Right atrium auricular region (tissue), 2 donors: ENCODE measurements around the gene NPSR1. TPM values are rescaled to one million over a fixed set of nuclear protein-coding genes. Genes with fewer than 3 reads are reported as not detected.

Experiments used
- DNase-seq: peaks from one replicate; pipeline ENCODE4 v3.0.0-alpha.2; 2019; ENCODE audit warnings: low spot score
- H3K27ac ChIP-seq, 2 donors: fragments of 200-600 bp; sonication (generic); 1 replicate in 1 of 2; 2 replicates in 1 of 2; pipeline ENCODE4 v1.5.1; 2016 to 2019
- H3K27me3 ChIP-seq, 2 donors: fragments of 200-600 bp; sonication (generic); one replicate each; pipeline versions ENCODE4 v1.5.1 to v1.6.0; 2017 to 2019
- H3K36me3 ChIP-seq: fragments of 200-600 bp; sonication (generic); one replicate; pipeline ENCODE4 v1.5.1; 2016
- H3K4me1 ChIP-seq, 2 donors: fragments of 200-600 bp; sonication (generic); one replicate each; pipeline versions ENCODE4 v1.5.1 to v1.6.0; 2017 to 2019
- H3K4me3 ChIP-seq, 2 donors: fragments of 200-600 bp; sonication (generic); 1 replicate in 1 of 2; 2 replicates in 1 of 2; pipeline ENCODE4 v1.5.1; 2017 to 2019; ENCODE audit warnings: mild to moderate bottlenecking in 1 of 2, moderate library complexity in 1 of 2
- H3K9me3 ChIP-seq, 2 donors: fragments of 200-600 bp; sonication (generic); one replicate each; pipeline ENCODE4 v1.5.1; 2019
- total RNA-seq, 2 donors: library from RNA; depleted of rRNA; stranded (reverse); fragments of >200 nt; gene quantifications; one replicate each; pipeline ENCODE4 v1.1.0, GENCODE V29; 2016
- TF ChIP-seq, protein P1 (sequence below), 2 donors: fragments of 200-600 bp; sonication (generic); IDR thresholded peaks; one replicate each; pipeline ENCODE4 v1.5.1; 2019; ENCODE audit warnings: antibody characterized with exemption in 2 of 2

The NPSR1 gene
- total RNA-seq, 2 donors from 2014 or later: not detected

DNA sequence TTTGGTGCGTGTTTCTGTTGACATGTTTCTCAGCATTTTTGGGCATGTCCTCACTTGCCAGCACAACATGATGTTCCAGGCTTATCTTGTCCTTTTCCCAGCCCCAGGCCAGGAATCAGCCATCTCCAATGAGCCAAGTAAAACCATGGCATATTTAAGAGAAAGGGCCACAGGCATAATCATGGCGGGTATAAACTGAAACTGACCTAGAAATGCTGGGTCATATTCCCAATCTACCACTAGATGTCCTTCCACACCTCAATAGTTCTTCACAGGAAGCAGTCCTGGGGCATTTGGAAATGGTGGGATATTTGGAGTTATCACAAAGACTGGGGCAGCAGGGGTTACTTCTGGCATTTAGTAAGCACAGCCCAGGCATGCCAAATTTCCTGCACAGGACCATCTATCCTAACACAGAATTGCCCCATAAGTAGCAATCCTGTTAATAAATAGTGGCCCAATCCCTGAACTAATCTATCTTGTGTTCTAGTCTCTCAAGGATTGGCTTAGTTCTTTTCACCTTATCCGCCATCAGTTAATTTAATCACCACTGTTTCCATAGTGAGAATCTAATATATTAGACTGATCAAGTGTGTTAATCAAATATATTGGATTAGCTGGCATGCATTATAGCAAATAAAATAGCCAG, 101.6 kb downstream of the NPSR1 start:
- H3K9me3 ChIP-seq: no peaks in the 10 kb centered on the region
- TF ChIP-seq, protein P1, sequence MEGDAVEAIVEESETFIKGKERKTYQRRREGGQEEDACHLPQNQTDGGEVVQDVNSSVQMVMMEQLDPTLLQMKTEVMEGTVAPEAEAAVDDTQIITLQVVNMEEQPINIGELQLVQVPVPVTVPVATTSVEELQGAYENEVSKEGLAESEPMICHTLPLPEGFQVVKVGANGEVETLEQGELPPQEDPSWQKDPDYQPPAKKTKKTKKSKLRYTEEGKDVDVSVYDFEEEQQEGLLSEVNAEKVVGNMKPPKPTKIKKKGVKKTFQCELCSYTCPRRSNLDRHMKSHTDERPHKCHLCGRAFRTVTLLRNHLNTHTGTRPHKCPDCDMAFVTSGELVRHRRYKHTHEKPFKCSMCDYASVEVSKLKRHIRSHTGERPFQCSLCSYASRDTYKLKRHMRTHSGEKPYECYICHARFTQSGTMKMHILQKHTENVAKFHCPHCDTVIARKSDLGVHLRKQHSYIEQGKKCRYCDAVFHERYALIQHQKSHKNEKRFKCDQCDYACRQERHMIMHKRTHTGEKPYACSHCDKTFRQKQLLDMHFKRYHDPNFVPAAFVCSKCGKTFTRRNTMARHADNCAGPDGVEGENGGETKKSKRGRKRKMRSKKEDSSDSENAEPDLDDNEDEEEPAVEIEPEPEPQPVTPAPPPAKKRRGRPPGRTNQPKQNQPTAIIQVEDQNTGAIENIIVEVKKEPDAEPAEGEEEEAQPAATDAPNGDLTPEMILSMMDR (IDR thresholded peaks at IDR 0.05): peak; percentile 27 to 64
- DNase-seq: no peak
- H3K27ac ChIP-seq: no peak overlapping the region
- H3K36me3 ChIP-seq: no peaks in the 10 kb centered on the region
- no peaks in the 10 kb centered on the region for H3K27me3 ChIP-seq
- no peaks in the 10 kb centered on the region for H3K4me1 ChIP-seq
- H3K4me3 ChIP-seq: no peak overlapping the region

DNA sequence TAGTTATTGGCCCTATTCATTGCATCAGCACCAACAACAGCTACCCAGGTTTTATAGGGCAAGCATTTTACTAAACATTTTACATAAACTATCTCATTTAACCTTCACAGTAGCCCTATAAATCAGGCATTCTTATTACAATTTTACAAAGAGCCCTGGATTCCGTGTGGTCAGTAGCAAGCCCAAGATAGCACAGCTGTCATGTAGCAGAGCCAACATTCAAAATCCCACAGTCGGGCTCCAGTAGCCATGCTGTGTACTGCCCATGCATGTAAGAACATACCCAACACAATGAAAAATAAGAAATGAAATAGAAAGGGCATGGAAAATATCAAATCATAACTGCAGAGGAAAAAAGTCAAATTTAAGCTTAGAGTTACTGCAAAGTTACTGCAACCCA, 102.3 kb downstream of the NPSR1 start:
- Histone ChIP-seq H3K4me1 (no peaks in the 10 kb centered on the region), H3K27ac (no peak overlapping the region), H3K4me3 (no peak overlapping the region), H3K36me3 (no peaks in the 10 kb centered on the region), H3K27me3 (no peaks in the 10 kb centered on the region), H3K9me3 (no peaks in the 10 kb centered on the region)
- TF ChIP-seq, protein P1 (IDR thresholded peaks at IDR 0.05): no peak
- DNase-seq: no peak

DNA sequence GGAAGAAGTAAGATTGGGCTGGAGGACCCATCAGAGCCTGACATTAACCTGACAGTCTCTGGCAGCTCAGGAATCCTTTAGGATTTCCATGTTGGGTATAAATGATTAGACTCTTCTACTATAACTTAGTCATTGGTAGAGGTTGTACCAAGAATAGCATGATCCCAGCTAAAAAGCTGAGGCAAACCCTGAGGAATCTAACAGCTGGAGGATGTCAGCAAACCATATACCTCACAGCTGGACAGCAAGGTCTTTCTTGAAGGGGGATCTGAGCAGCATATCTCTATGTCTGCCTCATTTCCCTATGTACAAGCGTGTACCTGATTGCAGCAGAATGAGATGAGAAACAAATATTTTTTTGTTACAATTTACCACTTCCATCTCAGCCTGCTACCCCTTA, 103.2 kb downstream of the NPSR1 start:
- Histone ChIP-seq H3K4me3 (no peak overlapping the region), H3K9me3 (no peaks in the 10 kb centered on the region), H3K36me3 (no peaks in the 10 kb centered on the region), H3K27ac (no peak overlapping the region), H3K4me1 (no peaks in the 10 kb centered on the region), H3K27me3 (no peaks in the 10 kb centered on the region)
- TF ChIP-seq, protein P1 (IDR thresholded peaks at IDR 0.05): no peak
- no peak for DNase-seq

DNA sequence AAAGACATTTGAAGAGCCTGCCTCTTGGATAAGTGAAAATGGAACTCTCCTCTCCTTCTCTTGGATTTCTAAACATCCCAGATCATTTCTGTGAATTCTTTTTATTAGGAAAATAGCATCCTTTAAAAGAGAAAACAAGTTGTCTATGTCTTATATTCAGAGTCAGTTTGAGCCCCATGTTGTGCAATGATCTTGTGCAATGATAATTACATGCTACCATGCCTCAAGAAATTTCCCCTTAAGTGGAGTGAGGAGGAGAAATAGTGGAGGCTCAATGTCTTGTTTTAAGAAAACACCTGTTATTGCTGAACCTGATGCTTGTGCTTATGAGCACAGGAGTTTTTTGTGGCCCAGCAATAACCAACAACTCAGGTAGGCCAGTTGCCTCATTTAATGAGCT, 103.6 kb downstream of the NPSR1 start:
- TF ChIP-seq, protein P1 (IDR thresholded peaks at IDR 0.05): no peak
- Histone ChIP-seq H3K4me1 (no peaks in the 10 kb centered on the region), H3K9me3 (no peaks in the 10 kb centered on the region), H3K27ac (no peak overlapping the region), H3K27me3 (no peaks in the 10 kb centered on the region), H3K36me3 (no peaks in the 10 kb centered on the region), H3K4me3 (no peak overlapping the region)
- no peak for DNase-seq

DNA sequence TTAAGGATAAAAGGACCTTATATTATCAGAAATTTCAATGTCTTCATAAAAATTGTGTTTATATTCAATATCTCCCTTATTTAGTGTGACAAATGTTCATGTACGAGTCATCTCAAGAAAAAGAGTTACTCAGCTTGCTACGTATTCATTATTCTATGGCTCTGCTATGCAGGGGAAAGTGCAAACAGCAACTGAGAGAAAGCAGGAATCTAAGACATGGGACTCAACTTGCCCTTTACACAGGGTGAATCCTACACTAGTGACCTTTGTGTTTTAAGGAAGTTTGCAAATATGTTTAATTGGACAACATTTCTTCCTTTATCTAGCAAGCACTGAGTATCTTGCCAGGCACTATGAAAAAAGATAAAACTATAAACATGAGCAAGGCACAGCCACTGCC, 104.7 kb downstream of the NPSR1 start:
- TF ChIP-seq, protein P1 (IDR thresholded peaks at IDR 0.05): no peak
- H3K4me3 ChIP-seq: no peak overlapping the region
- DNase-seq: no peak
- H3K9me3 ChIP-seq: no peaks in the 10 kb centered on the region
- no peak overlapping the region for H3K27ac ChIP-seq
- no peaks in the 10 kb centered on the region for H3K36me3 ChIP-seq
- no peaks in the 10 kb centered on the region for H3K27me3 ChIP-seq
- no peaks in the 10 kb centered on the region for H3K4me1 ChIP-seq
